H1 (cell line): ENCODE results near the gene SH2B3. TPM values are rescaled to one million over a fixed set of nuclear protein-coding genes. Genes with fewer than 3 reads are reported as not detected.

Experiments used
- CTCF ChIA-PET: fragments of 300-600 bp; sonication (Branson Sonifier 250); formaldehyde crosslinking; loops from one replicate; lab custom pipeline; 2021; ENCODE audit not compliant: partially characterized antibody; lab: Charles Lee
- POLR2A ChIA-PET: fragments of 300-600 bp; sonication (Branson Sonifier 250); formaldehyde crosslinking; loops from one replicate; lab custom pipeline; 2021; ENCODE audit warnings: inconsistent platforms; ENCODE audit not compliant: partially characterized antibody; lab: Charles Lee
- DNase-seq, 2 experiments: peaks; one replicate each; pipeline versions ENCODE4 v3.0.0 to v3.0.0-alpha.2; 2010 to 2022; ENCODE audit warnings: low spot score in 2 of 2, low read depth in 1 of 2, mixed read lengths in 1 of 2
- FAIRE-seq: peaks from 2 replicates; lab custom pipeline; 2011; peaks lifted over from hg19 to GRCh38; lab: Jason Lieb, UNC
- H2AFZ ChIP-seq: 2 replicates; pipeline ENCODE4 v1.8.1; 2012; ENCODE audit warnings: low read length, inconsistent platforms
- H2AK5ac ChIP-seq: 2 replicates; pipeline ENCODE4 v1.6.1; 2013; ENCODE audit warnings: low read depth, low read length
- H2BK120ac ChIP-seq: replicated peaks from 2 replicates; pipeline ENCODE3; 2013; ENCODE audit warnings: low read depth, low read length, inconsistent platforms
- H2BK12ac ChIP-seq: 2 replicates; pipeline ENCODE4 v1.6.1; 2013; ENCODE audit warnings: low read depth, low read length
- H2BK15ac ChIP-seq: 2 replicates; pipeline ENCODE4 v1.6.1; 2013; ENCODE audit warnings: low read length
- H2BK20ac ChIP-seq: 2 replicates; pipeline ENCODE4 v1.6.1; 2013; ENCODE audit warnings: low read length
- H2BK5ac ChIP-seq: 2 replicates; pipeline ENCODE4 v1.6.1; 2013; ENCODE audit warnings: low read depth, low read length
- H3K14ac ChIP-seq: 2 replicates; pipeline ENCODE4 v1.6.1; 2013; ENCODE audit warnings: inconsistent platforms; ENCODE audit not compliant: insufficient read length
- H3K18ac ChIP-seq: 2 replicates; pipeline ENCODE4 v1.6.1; 2013; ENCODE audit warnings: low read length; ENCODE audit errors: extremely low read depth
- H3K23ac ChIP-seq: 2 replicates; pipeline ENCODE4 v1.6.1; 2013; ENCODE audit warnings: inconsistent platforms; ENCODE audit not compliant: insufficient read length
- H3K23me2 ChIP-seq: 2 replicates; pipeline ENCODE4 v1.6.1; 2013; ENCODE audit warnings: low read depth, low read length
- H3K27ac ChIP-seq: 2 replicates; pipeline ENCODE4 v1.6.1; 2011; ENCODE audit warnings: low read depth, low read length, inconsistent platforms
- H3K27me3 ChIP-seq, 4 experiments: replicated peaks in 1 of 4; 1 replicate in 1 of 4; 2 replicates in 3 of 4; pipeline versions ENCODE4 v1.6.1 to v1.8.1; 2011 to 2013; ENCODE audit warnings: low read length in 3 of 4, mild to moderate bottlenecking in 3 of 4, inconsistent platforms in 2 of 4, mixed read lengths in 2 of 4, moderate library complexity in 1 of 4; ENCODE audit not compliant: control insufficient read depth in 3 of 4, insufficient read depth in 3 of 4; ENCODE audit errors: extremely low read depth in 1 of 4
- H3K36me3 ChIP-seq, 4 experiments: 2 replicates each; pipeline versions ENCODE4 v1.6.1 to v1.8.1; 2011 to 2013; ENCODE audit warnings: mild to moderate bottlenecking in 4 of 4, low read length in 3 of 4, moderate library complexity in 2 of 4, control low read depth in 1 of 4, inconsistent platforms in 1 of 4; ENCODE audit not compliant: insufficient read depth in 4 of 4, control insufficient read depth in 2 of 4
- H3K4ac ChIP-seq: replicated peaks from 2 replicates; pipeline ENCODE3; 2013; ENCODE audit warnings: low read length, low read depth, mixed read lengths, inconsistent platforms; ENCODE audit not compliant: insufficient read length
- H3K4me1 ChIP-seq, 4 experiments: replicated peaks in 1 of 4; 1 replicate in 1 of 4; 2 replicates in 3 of 4; pipeline versions ENCODE4 v1.6.1 to v1.8.1; 2011 to 2013; ENCODE audit warnings: low read length in 3 of 4, inconsistent platforms in 2 of 4, mixed read lengths in 1 of 4; ENCODE audit not compliant: insufficient read depth in 4 of 4, control insufficient read depth in 3 of 4
- H3K4me2 ChIP-seq, 2 experiments: 2 replicates each; pipeline versions ENCODE4 v1.6.1 to v1.8.1; 2011 to 2013; ENCODE audit warnings: low read depth in 2 of 2, low read length in 2 of 2, control low read depth in 1 of 2, inconsistent platforms in 1 of 2, mild to moderate bottlenecking in 1 of 2; ENCODE audit not compliant: insufficient read depth in 1 of 2
- H3K4me3 ChIP-seq, 4 experiments: fragments of 200-600, 300-600 bp in 1 of 4; sonication (generic), shearing (Covaris generic), sonication (Bioruptor Twin) in 1 of 4; 2 replicates each; pipeline versions ENCODE4 v1.5.1 to v1.8.1; 2011 to 2016; ENCODE audit warnings: low read length in 4 of 4, low read depth in 3 of 4, control low read depth in 2 of 4, inconsistent platforms in 2 of 4, mild to moderate bottlenecking in 2 of 4, mixed read lengths in 1 of 4, moderate library complexity in 1 of 4; ENCODE audit not compliant: insufficient read depth in 2 of 4; ENCODE audit errors: extremely low read depth in 1 of 4
- H3K56ac ChIP-seq: replicated peaks from 2 replicates; pipeline ENCODE3; 2013; ENCODE audit warnings: low read depth, mild to moderate bottlenecking, mixed read lengths, low read length, inconsistent platforms; ENCODE audit not compliant: insufficient read length
- H3K79me1 ChIP-seq: 2 replicates; pipeline ENCODE4 v1.6.1; 2013; ENCODE audit warnings: low read depth, low read length, control low read depth
- H3K79me2 ChIP-seq, 2 experiments: 2 replicates each; pipeline versions ENCODE4 v1.6.1 to v1.8.1; 2012 to 2013; ENCODE audit warnings: low read length in 2 of 2, mild to moderate bottlenecking in 2 of 2, inconsistent platforms in 1 of 2; ENCODE audit not compliant: insufficient read depth in 2 of 2, control insufficient read depth in 1 of 2
- H3K9ac ChIP-seq, 4 experiments: replicated peaks in 1 of 4; 1 replicate in 1 of 4; 2 replicates in 3 of 4; pipeline versions ENCODE4 v1.6.1 to v1.8.1; 2011 to 2013; ENCODE audit warnings: low read depth in 3 of 4, low read length in 3 of 4, control low read depth in 2 of 4, mild to moderate bottlenecking in 2 of 4, moderate library complexity in 2 of 4, inconsistent platforms in 1 of 4; ENCODE audit errors: extremely low read depth in 1 of 4
- H3K9me3 ChIP-seq, 2 experiments: 2 replicates each; pipeline versions ENCODE4 v1.6.1 to v1.8.1; 2012 to 2013; ENCODE audit warnings: mild to moderate bottlenecking in 2 of 2, moderate library complexity in 2 of 2, control low read depth in 1 of 2, inconsistent platforms in 1 of 2, low read depth in 1 of 2, low read length in 1 of 2, mixed read lengths in 1 of 2; ENCODE audit not compliant: insufficient read depth in 2 of 2
- H4K20me1 ChIP-seq, 2 experiments: replicated peaks in 1 of 2; 2 replicates each; pipeline versions ENCODE3 to v1.8.1; 2011 to 2013; ENCODE audit warnings: inconsistent platforms in 2 of 2, low read length in 2 of 2, mild to moderate bottlenecking in 1 of 2; ENCODE audit not compliant: insufficient read depth in 2 of 2, control insufficient read depth in 1 of 2
- H4K5ac ChIP-seq: 2 replicates; pipeline ENCODE4 v1.6.1; 2013; ENCODE audit warnings: low read length, low read depth, mixed read lengths, inconsistent platforms; ENCODE audit not compliant: insufficient read length
- H4K8ac ChIP-seq: 2 replicates; pipeline ENCODE4 v1.8.0; 2013; ENCODE audit warnings: mild to moderate bottlenecking, moderate library complexity, low read length, inconsistent platforms; ENCODE audit not compliant: insufficient read depth; ENCODE audit errors: extremely low read depth
- H4K91ac ChIP-seq: replicated peaks from 2 replicates; pipeline ENCODE3; 2013; ENCODE audit warnings: low read length, mixed read lengths, inconsistent platforms; ENCODE audit not compliant: insufficient read length
- BRCA1 ChIP-seq: IDR thresholded peaks from 2 replicates; pipeline ENCODE4 v1.6.1; 2012; ENCODE audit warnings: low read depth, low read length, improper control_type of control experiment
- CBX8 ChIP-seq: fragments of 300-800, 300-1000 bp; sonication (generic); IDR thresholded peaks from 2 replicates; pipeline ENCODE4 v1.7.1; 2016; ENCODE audit warnings: low read depth, low read length, borderline replicate concordance
- CHD2 ChIP-seq: IDR thresholded peaks from 2 replicates; pipeline ENCODE4 v1.6.1; 2012; ENCODE audit warnings: low read length, improper control_type of control experiment
- EGR1 ChIP-seq: IDR thresholded peaks from 2 replicates; pipeline ENCODE4 v1.6.1; 2011; ENCODE audit warnings: low read depth, low read length, borderline replicate concordance
- MAFK ChIP-seq: IDR thresholded peaks from 2 replicates; pipeline ENCODE4 v1.6.1; 2012; ENCODE audit warnings: low read depth, mild to moderate bottlenecking, improper control_type of control experiment, low read length
- NANOG ChIP-seq: IDR thresholded peaks from 2 replicates; pipeline ENCODE4 v1.6.1; 2011; ENCODE audit warnings: low read length, low read depth, mild to moderate bottlenecking, inconsistent platforms; ENCODE audit not compliant: insufficient read depth, poor library complexity, severe bottlenecking
- TBP ChIP-seq: IDR thresholded peaks from 2 replicates; pipeline ENCODE4 v1.6.1; 2011; ENCODE audit warnings: low read depth, low read length, improper control_type of control experiment
- WGBS, 2 experiments: shearing (Covaris generic) in 1 of 2; methylation state at CpG; one replicate each; pipeline versions ENCODE4 v1.1.6 to v1.1.7; 2013 to 2015; ENCODE audit warnings: low lambda C conversion rate in 2 of 2, mixed read lengths in 2 of 2, inconsistent platforms in 1 of 2, low coverage in 1 of 2, missing lambda C conversion rate in 1 of 2; ENCODE audit not compliant: insufficient replicate concordance in 2 of 2, insufficient coverage in 1 of 2, insufficient read length in 1 of 2; ENCODE audit errors: extremely low coverage in 1 of 2, missing lambda C conversion rate in 1 of 2; 5-methylcytosine and 5-hydroxymethylcytosine counted together
- polyA plus RNA-seq, 7 experiments: library from polyadenylated mRNA; depleted of rRNA in 3 of 7; stranded (reverse) in 5 of 7; unstranded in 2 of 7; fragments of >200 nt in 5 of 7; fragments of 200-250 nt in 2 of 7; gene quantifications; 1 replicate in 5 of 7; 2 replicates in 1 of 7; 4 replicates in 1 of 7; pipeline versions ENCODE4 v1.2.1 to v1.2.3, GENCODE V29; 2011 to 2013; ENCODE audit warnings: missing spikeins in 2 of 7, mixed read lengths in 2 of 7
- total RNA-seq: library from RNA; stranded (reverse); fragmentation: NEBNext Ultra II Directional; extraction: Animal tissue kit (Norgen Biotek cat#: 25700); gene quantifications from 2 replicates; pipeline ENCODE4 v1.2.1, GENCODE V29; 2021
- TF ChIP-seq, protein P1 (sequence below): IDR thresholded peaks from 2 replicates; pipeline ENCODE4 v1.6.1; 2011; ENCODE audit warnings: low read depth, mild to moderate bottlenecking, low read length; ENCODE audit not compliant: insufficient read depth
- TF ChIP-seq, protein P2 (sequence below): IDR thresholded peaks from 2 replicates; pipeline ENCODE4 v1.6.1; 2012; ENCODE audit warnings: inconsistent platforms
- TF ChIP-seq, protein P3 (sequence below): IDR thresholded peaks from 2 replicates; pipeline ENCODE4 v1.6.1; 2012; ENCODE audit warnings: low read length, inconsistent platforms

SH2B3 gene
- total and polyA plus RNA-seq, 2 of the 8 experiments (the other 6 are each of a cell fraction or from before 2014, with no cell fraction given), result 20.8 to 34.1 TPM

DNA sequence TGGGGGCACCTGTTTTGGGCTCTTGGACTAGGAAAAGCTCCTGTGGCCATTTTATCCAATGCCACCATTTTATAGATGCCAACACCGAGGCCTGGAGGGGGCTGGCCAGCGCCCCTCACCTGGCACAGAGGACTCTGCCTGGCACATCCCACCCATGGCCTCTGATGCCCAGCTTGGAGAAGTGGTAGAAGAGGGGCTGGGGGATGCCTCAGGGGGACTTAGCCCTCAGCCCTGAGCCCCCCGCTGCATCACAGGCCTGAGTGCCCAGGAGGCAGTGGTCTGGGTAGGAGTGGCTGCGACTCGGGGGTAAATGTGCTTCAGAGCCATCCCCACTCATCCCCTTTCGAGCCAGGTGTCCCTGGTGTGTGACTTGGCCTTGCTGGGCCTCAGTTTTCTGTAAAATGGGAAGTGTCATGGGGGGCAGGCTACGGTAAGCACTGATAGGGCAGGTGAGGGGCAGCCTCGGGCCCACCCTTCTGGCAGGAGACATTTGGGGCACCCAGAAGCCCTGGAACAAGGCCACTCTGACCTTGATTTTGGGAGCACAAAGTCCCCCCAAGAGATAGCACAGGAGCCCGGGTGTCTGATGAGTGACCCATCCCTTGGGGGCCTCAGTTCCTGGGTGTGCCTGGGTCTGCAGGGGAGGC is 22.5 kb downstream of the SH2B3 start:
- Histone ChIP-seq H3K4me1 (peaks cover 4 to 33% (median 19%) of the 10 kb centered on the region in 4 experiments), H3K79me2 (peaks cover 4 to 71% of the 10 kb centered on the region in 2 experiments; a peak in 3 of 4 replicates), H4K91ac (no peak overlapping the region), H2BK20ac (no peak overlapping the region), H4K8ac (peak overlapping the region; percentile 57), H2AK5ac (no peak overlapping the region), H3K14ac (no peak overlapping the region), H2BK5ac (no peak overlapping the region), H2AFZ (no peak overlapping the region), H4K20me1 (peaks cover 4 to 11% of the 10 kb centered on the region in 2 experiments), H3K4ac (no peak overlapping the region), H2BK15ac (no peak overlapping the region), H3K79me1 (peaks cover 15% of the 10 kb centered on the region), H3K23me2 (no peaks in the 10 kb centered on the region), H3K27ac (no peak overlapping the region), H4K5ac (no peak overlapping the region), H3K23ac (no peak overlapping the region), H3K4me2 (no peak overlapping the region), H3K9me3 (no peaks in the 10 kb centered on the region), H2BK120ac (no peak overlapping the region), H3K36me3 (no peaks in the 10 kb centered on the region), H3K9ac (no peak overlapping the region), H3K56ac (no peak overlapping the region), H2BK12ac (no peak overlapping the region), H3K4me3 (no peak overlapping the region), H3K18ac (no peak overlapping the region), H3K27me3 (no peaks in the 10 kb centered on the region; a peak in 1 of 7 replicates)
- POLR2A ChIA-PET, result interaction anchor here (1.1 to 4.9 kb wide), 5 partner anchors 11 to 24 kb away, joined by 4 to 29 read pairs (median 6); no protein-coding TSS in a partner anchor
- TF ChIP-seq, protein P1, sequence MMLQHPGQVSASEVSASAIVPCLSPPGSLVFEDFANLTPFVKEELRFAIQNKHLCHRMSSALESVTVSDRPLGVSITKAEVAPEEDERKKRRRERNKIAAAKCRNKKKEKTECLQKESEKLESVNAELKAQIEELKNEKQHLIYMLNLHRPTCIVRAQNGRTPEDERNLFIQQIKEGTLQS, result no peak
- TF ChIP-seq NANOG, result no peak
- no peak for TF ChIP-seq BRCA1
- TF ChIP-seq, protein P2, sequence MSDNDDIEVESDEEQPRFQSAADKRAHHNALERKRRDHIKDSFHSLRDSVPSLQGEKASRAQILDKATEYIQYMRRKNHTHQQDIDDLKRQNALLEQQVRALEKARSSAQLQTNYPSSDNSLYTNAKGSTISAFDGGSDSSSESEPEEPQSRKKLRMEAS, result no peak
- no peak for TF ChIP-seq MAFK
- TF ChIP-seq CBX8, result no peak
- no peak for TF ChIP-seq TBP
- TF ChIP-seq CHD2, result no peak
- TF ChIP-seq, protein P3, sequence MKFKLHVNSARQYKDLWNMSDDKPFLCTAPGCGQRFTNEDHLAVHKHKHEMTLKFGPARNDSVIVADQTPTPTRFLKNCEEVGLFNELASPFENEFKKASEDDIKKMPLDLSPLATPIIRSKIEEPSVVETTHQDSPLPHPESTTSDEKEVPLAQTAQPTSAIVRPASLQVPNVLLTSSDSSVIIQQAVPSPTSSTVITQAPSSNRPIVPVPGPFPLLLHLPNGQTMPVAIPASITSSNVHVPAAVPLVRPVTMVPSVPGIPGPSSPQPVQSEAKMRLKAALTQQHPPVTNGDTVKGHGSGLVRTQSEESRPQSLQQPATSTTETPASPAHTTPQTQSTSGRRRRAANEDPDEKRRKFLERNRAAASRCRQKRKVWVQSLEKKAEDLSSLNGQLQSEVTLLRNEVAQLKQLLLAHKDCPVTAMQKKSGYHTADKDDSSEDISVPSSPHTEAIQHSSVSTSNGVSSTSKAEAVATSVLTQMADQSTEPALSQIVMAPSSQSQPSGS, result no peak
- no peak for TF ChIP-seq EGR1
- DNase-seq, result no peak
- no peak for FAIRE-seq
- CTCF ChIA-PET, result interaction anchor here (0.6 to 11.1 kb wide), 8 partner anchors 17 to 496 kb away, joined by 3 to 189 read pairs (median 3); no protein-coding TSS in a partner anchor
- 94% methylated on average over 9 of the region's 9 CpGs; no CpG with 5 or more reads in 1 of the 2 experiments for WGBS, 2 experiments
